HUES64 (cell line): ENCODE measurements around the gene USP6NL.
"Not testable (repeated sequence)": the region's sequence is repeated elsewhere in the genome, so short reads cannot be mapped to it uniquely, and the experiment has no call there.

ENCODE experiments used
- H3K27ac ChIP-seq: 2 replicates; pipeline ENCODE4 v1.7.0; 2013; ENCODE audit warnings: low read depth, low read length, inconsistent platforms
- H3K27me3 ChIP-seq: 2 replicates; pipeline ENCODE4 v1.6.1; 2013; ENCODE audit warnings: mild to moderate bottlenecking, low read length; ENCODE audit not compliant: insufficient read depth
- H3K36me3 ChIP-seq: 2 replicates; pipeline ENCODE4 v1.6.1; 2013; ENCODE audit warnings: mild to moderate bottlenecking, low read length; ENCODE audit not compliant: insufficient read depth
- H3K4me1 ChIP-seq: 2 replicates; pipeline ENCODE4 v1.6.1; 2013; ENCODE audit warnings: mild to moderate bottlenecking, low read length, moderate library complexity; ENCODE audit not compliant: insufficient read depth
- H3K4me3 ChIP-seq: 2 replicates; pipeline ENCODE4 v1.5.1; 2013; ENCODE audit warnings: mild to moderate bottlenecking, low read length, moderate library complexity
- H3K9ac ChIP-seq: 2 replicates; pipeline ENCODE4 v1.6.1; 2013; ENCODE audit warnings: mild to moderate bottlenecking, low read depth, low read length
- H3K9me3 ChIP-seq: 2 replicates; pipeline ENCODE4 v1.6.1; 2013; ENCODE audit warnings: low read depth, low read length; ENCODE audit not compliant: insufficient read depth
- WGBS: fragments of 150-250, 120-280 bp; methylation state at CpG from one replicate; pipeline ENCODE4 v1.1.7; 2013; ENCODE audit warnings: missing lambda C conversion rate; 5-methylcytosine and 5-hydroxymethylcytosine counted together

Gene USP6NL

GRCh38 chr10:11494923-11495322 is 116.5 kb downstream of the USP6NL start:
- peaks cover 59% of the 10 kb centered on the region for H3K36me3 ChIP-seq
- H3K27me3 ChIP-seq, H3K4me3 ChIP-seq, H3K9me3 ChIP-seq, H3K4me1 ChIP-seq, H3K27ac ChIP-seq, H3K9ac ChIP-seq: not testable (repeated sequence)
- WGBS: 29% methylated on average over 11 of the region's 13 CpGs

- H3K27me3 ChIP-seq: no peaks in the 10 kb centered on the region
- H3K4me1 ChIP-seq: no peaks in the 10 kb centered on the region
- WGBS: 95% methylated on average over 6 of the region's 6 CpGs
- H3K27ac ChIP-seq: no peak overlapping the region
- H3K36me3 ChIP-seq: peaks cover 59% of the 10 kb centered on the region
- no peak overlapping the region for H3K9ac ChIP-seq
- no peaks in the 10 kb centered on the region for H3K9me3 ChIP-seq
- H3K4me3 ChIP-seq: no peak overlapping the region
Measured at GRCh38 chr10:11493646-11494045, 117.8 kb downstream of the USP6NL start.

GRCh38 chr10:11491087-11491486 is 120.4 kb downstream of the USP6NL start:
- Histone ChIP-seq H3K4me3 (no peak overlapping the region), H3K27me3 (no peaks in the 10 kb centered on the region), H3K27ac (no peak overlapping the region), H3K9ac (no peak overlapping the region), H3K36me3 (peaks cover 71% of the 10 kb centered on the region), H3K4me1 (no peaks in the 10 kb centered on the region), H3K9me3 (no peaks in the 10 kb centered on the region)
- 97% methylated on average over 2 of the region's 2 CpGs for WGBS

GRCh38 chr10:11489591-11489990 is 121.9 kb downstream of the USP6NL start:
- H3K4me3 ChIP-seq: no peak overlapping the region
- H3K27me3 ChIP-seq: no peaks in the 10 kb centered on the region
- H3K9me3 ChIP-seq: no peaks in the 10 kb centered on the region
- H3K36me3 ChIP-seq: peaks cover 85% of the 10 kb centered on the region
- no peaks in the 10 kb centered on the region for H3K4me1 ChIP-seq
- 89% methylated on average over 2 of the region's 2 CpGs for WGBS
- H3K9ac ChIP-seq: no peak overlapping the region
- H3K27ac ChIP-seq: no peak overlapping the region

GRCh38 chr10:11488126-11488525 is 123.3 kb downstream of the USP6NL start:
- Histone ChIP-seq H3K4me1 (no peaks in the 10 kb centered on the region; the same call in 1 of the 2 replicates), H3K9ac (no peak overlapping the region), H3K27me3 (no peaks in the 10 kb centered on the region), H3K9me3 (no peaks in the 10 kb centered on the region), H3K4me3 (no peak overlapping the region), H3K36me3 (peaks cover 80% of the 10 kb centered on the region), H3K27ac (no peak overlapping the region)
- WGBS: 93% methylated on average over 4 of the region's 4 CpGs

GRCh38 chr10:11483201-11484148 is 128.0 kb downstream of the USP6NL start:
- Histone ChIP-seq H3K9me3 (no peaks in the 10 kb centered on the region), H3K9ac (no peak overlapping the region), H3K4me3 (no peak overlapping the region), H3K4me1 (no peaks in the 10 kb centered on the region; the same call in 1 of the 2 replicates), H3K27ac (no peak overlapping the region; the same call in 1 of the 2 replicates), H3K36me3 (peaks cover 78% of the 10 kb centered on the region), H3K27me3 (no peaks in the 10 kb centered on the region)
- 86% methylated on average over 5 of the region's 6 CpGs for WGBS

GRCh38 chr10:11482306-11482705 is 129.1 kb downstream of the USP6NL start:
- Histone ChIP-seq H3K9me3 (no peaks in the 10 kb centered on the region), H3K36me3 (peaks cover 75% of the 10 kb centered on the region), H3K4me1 (no peaks in the 10 kb centered on the region; the same call in 1 of the 2 replicates), H3K27me3 (no peaks in the 10 kb centered on the region), H3K4me3 (no peak overlapping the region), H3K27ac (no peak overlapping the region), H3K9ac (no peak overlapping the region)

GRCh38 chr10:11480687-11481086 is 130.8 kb downstream of the USP6NL start:
- no peak overlapping the region for H3K27ac ChIP-seq
- no peaks in the 10 kb centered on the region for H3K27me3 ChIP-seq
- no peak overlapping the region for H3K9ac ChIP-seq
- H3K9me3 ChIP-seq: no peaks in the 10 kb centered on the region
- no peak overlapping the region for H3K4me3 ChIP-seq
- WGBS: 94% methylated on average over 4 of the region's 4 CpGs
- H3K36me3 ChIP-seq: peaks cover 69% of the 10 kb centered on the region
- H3K4me1 ChIP-seq: peaks cover 9% of the 10 kb centered on the region

- no peak overlapping the region for H3K9ac ChIP-seq
- H3K4me1 ChIP-seq: peaks cover 19% of the 10 kb centered on the region
- no peak overlapping the region for H3K4me3 ChIP-seq
- H3K27ac ChIP-seq: no peak overlapping the region
- H3K27me3 ChIP-seq: no peaks in the 10 kb centered on the region
- no peaks in the 10 kb centered on the region for H3K9me3 ChIP-seq
- peaks cover 56% of the 10 kb centered on the region for H3K36me3 ChIP-seq
- 95% methylated on average over 7 of the region's 7 CpGs for WGBS
Measured at GRCh38 chr10:11479300-11479699, 132.2 kb downstream of the USP6NL start.

GRCh38 chr10:11478807-11479206 is 132.6 kb downstream of the USP6NL start:
- no peak overlapping the region for H3K27ac ChIP-seq
- no peak overlapping the region for H3K9ac ChIP-seq
- no peaks in the 10 kb centered on the region for H3K27me3 ChIP-seq
- peaks cover 24% of the 10 kb centered on the region for H3K4me1 ChIP-seq
- H3K4me3 ChIP-seq: no peak overlapping the region
- peaks cover 52% of the 10 kb centered on the region for H3K36me3 ChIP-seq
- 93% methylated on average over 1 of the region's 1 CpG for WGBS
- H3K9me3 ChIP-seq: no peaks in the 10 kb centered on the region

GRCh38 chr10:11475831-11476434 is 135.5 kb downstream of the USP6NL start:
- Histone ChIP-seq H3K9me3 (no peaks in the 10 kb centered on the region), H3K4me1 (peaks cover 32% of the 10 kb centered on the region), H3K9ac (no peak overlapping the region), H3K27ac (no peak overlapping the region), H3K27me3 (no peaks in the 10 kb centered on the region), H3K4me3 (no peak overlapping the region), H3K36me3 (peaks cover 28% of the 10 kb centered on the region)
- WGBS: 91% methylated on average over 3 of the region's 3 CpGs
